Vagina (tissue), 2 donors: ENCODE measurements around the gene TF.

ENCODE experiments used
- POLR2A ChIP-seq, 2 donors: fragments of 450-650 bp; IDR thresholded peaks; one replicate each; pipeline ENCODE4 v1.6.1; 2017; ENCODE audit warnings: antibody characterized with exemption in 2 of 2, mild to moderate bottlenecking in 2 of 2, moderate library complexity in 2 of 2
- POLR2AphosphoS5 ChIP-seq, 2 donors: sonication (generic); formaldehyde crosslinking; IDR thresholded peaks; one replicate each; pipeline ENCODE4 v1.9.0; 2017; ENCODE audit warnings: antibody characterized with exemption in 2 of 2, mild to moderate bottlenecking in 2 of 2, low read depth in 1 of 2; ENCODE audit not compliant: insufficient read depth in 1 of 2
- TF ChIP-seq, protein P1 (sequence below), 3 experiments: fragments of 450-650 bp in 2 of 3; fragments of 200-600 bp in 1 of 3; sonication (generic) in 1 of 3; IDR thresholded peaks; one replicate each; pipeline ENCODE4 v1.5.1; 2017 to 2019; ENCODE audit warnings: antibody characterized with exemption in 3 of 3, mild to moderate bottlenecking in 2 of 3, moderate library complexity in 2 of 3

DNA sequence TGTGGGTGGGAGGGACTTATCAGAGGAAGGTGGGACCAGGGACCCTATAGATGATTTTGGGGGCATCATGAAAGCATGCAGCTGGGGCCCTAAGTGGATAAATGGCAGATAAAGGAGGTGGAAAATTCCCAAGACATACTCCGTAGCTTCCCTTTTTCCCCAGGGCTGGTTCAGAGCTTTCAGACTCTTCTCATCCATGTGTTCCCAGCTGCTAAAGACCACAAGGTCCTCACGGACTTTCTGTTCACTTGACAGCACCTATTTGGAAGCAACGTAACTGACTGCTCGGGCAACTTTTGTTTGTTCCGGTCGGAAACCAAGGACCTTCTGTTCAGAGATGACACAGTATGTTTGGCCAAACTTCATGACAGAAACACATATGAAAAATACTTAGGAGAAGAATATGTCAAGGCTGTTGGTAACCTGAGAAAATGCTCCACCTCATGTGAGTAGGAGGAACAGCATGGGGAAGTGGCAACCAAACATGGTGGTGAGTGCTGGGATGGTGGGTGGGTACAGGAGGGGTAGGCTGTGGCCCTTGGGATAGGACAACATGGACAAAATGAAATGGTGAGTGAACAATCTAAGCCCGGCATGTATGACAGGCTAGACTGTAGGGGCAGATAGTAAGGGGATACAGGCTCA lies 30.7 kb downstream of the TF start:
- no peak for TF ChIP-seq POLR2A (IDR thresholded peaks at IDR 0.05)
- TF ChIP-seq, protein P1, sequence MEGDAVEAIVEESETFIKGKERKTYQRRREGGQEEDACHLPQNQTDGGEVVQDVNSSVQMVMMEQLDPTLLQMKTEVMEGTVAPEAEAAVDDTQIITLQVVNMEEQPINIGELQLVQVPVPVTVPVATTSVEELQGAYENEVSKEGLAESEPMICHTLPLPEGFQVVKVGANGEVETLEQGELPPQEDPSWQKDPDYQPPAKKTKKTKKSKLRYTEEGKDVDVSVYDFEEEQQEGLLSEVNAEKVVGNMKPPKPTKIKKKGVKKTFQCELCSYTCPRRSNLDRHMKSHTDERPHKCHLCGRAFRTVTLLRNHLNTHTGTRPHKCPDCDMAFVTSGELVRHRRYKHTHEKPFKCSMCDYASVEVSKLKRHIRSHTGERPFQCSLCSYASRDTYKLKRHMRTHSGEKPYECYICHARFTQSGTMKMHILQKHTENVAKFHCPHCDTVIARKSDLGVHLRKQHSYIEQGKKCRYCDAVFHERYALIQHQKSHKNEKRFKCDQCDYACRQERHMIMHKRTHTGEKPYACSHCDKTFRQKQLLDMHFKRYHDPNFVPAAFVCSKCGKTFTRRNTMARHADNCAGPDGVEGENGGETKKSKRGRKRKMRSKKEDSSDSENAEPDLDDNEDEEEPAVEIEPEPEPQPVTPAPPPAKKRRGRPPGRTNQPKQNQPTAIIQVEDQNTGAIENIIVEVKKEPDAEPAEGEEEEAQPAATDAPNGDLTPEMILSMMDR (IDR thresholded peaks at IDR 0.05), result no peak
- TF ChIP-seq POLR2AphosphoS5 (IDR thresholded peaks at IDR 0.05; ENCODE audit: insufficient read depth in 1 of 2, low read depth in 1 of 2), result no peak
